DMS53 (cell line): ENCODE data around the gene PLAC1.
A peak's percentile ranks its signal among the peaks of the same experiment; 100 is the strongest.

Source experiments
- DNase-seq: peaks from one replicate; lab custom pipeline; 2025; lab: John Stamatoyannopoulos, UW

Gene PLAC1

DNA sequence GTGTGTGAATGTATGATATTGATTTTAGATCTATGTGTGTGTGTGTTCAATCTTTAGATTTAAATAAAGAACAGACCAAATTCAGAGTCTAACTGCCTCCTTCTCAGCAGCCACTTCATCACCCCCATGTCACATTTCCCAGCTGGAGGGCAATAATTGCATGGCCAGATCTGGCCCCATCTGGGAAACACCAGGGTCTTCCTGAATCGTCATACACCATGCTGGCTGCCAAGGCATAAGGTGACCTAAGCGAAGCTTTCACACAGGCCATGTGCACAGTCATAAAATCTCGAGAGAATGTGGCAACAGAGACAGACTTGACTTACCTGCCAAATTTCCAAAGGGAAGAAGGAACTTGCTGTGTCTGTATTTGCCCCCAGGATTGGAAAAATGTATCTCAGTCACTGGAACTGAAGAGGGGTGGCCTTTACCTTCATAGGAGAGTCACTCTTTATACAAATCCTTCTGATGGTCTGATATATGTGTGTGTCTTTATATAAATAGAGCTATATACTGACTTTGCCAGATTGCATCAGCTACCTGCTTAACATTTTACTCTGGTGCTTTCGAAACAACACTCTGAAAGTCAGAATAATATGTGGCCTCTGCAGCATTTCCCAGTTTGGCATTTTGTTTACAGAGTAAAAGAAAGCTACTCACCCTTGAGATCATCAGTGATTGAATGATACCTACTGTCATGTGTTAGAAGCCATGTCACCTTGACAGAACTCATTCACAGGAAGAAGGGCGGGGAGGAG is at the start of gene PLAC1:
PLAC1 (minus strand) TSS at position 470 of the 758 bp plus-strand sequence. CDS start 91,789 bp downstream, outside the sequence.
- no peak for DNase-seq

DNA sequence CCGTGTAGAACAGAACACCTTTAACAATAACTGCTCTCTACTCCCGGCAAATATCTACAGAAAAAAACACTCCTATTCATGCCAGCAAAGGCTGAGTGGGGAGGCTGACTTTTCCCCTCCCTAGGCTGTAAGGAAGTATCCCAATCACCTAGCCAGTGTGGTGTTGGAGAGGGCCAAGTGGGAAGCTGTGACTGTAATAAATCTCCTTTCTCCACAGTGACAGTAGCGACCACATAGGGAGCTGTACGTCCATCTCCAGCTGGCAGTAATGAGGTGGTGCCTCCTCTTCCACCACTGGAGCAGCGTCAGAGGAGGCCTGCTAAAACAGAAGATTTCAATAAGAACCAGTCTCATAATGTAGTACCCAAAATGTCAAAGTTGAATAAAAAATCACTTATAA is 47.9 kb upstream of the PLAC1 start:
- no peak for DNase-seq

DNA sequence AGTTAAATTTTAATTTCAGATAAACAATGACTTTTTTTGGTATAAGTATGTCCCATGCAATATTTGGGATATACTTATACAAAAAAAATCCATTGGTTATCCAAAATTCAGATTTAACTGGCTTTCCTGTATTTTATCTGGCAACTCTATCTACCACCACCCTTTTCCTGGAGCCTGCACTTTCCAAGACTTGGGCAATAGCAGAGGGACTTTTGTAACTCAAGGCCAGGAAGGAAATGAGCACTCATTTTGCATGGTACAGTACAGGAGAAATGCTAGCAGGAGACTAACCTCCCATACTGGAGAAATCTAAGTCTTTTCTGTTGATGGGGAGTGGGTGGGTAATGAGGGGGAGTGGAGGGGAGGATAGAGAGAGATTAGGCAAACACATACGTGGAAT is 37.7 kb upstream of the PLAC1 start:
- DNase-seq, result no peak

GRCh38 chrX:134694333-134695322 is 36.4 kb upstream of the PLAC1 start:
- no peak for DNase-seq

GRCh38 chrX:134693644-134694043 is 35.4 kb upstream of the PLAC1 start:
- DNase-seq, result no peak

GRCh38 chrX:134692990-134693389 is 34.7 kb upstream of the PLAC1 start:
- no peak for DNase-seq

DNA sequence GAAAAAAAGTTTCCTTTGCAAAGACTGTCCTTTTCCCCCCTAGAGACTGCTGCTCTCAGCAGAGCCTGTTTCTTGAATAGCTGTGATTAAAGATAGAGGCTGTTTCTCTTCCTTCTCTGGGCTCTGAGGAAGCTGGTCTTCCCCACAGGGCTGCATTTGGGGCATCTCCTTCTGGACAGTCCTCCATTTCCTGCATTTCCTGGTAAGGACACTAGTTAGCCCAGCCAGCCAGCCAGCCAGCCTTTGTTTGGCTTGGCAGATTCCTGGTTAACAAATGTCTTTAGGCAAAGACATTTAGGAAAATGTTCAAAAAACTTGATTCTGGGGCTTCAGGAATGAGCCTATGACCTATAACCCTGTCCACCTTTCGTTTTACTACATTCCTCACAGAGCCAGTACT is 34.0 kb upstream of the PLAC1 start:
- no peak for DNase-seq

- peak; percentile 27 for DNase-seq
These were observed 33.2 kb upstream of the PLAC1 start for GRCh38 chrX:134691453-134691852.

- DNase-seq, result no peak
These were observed 30.6 kb upstream of the PLAC1 start for GRCh38 chrX:134688839-134689238.

DNA sequence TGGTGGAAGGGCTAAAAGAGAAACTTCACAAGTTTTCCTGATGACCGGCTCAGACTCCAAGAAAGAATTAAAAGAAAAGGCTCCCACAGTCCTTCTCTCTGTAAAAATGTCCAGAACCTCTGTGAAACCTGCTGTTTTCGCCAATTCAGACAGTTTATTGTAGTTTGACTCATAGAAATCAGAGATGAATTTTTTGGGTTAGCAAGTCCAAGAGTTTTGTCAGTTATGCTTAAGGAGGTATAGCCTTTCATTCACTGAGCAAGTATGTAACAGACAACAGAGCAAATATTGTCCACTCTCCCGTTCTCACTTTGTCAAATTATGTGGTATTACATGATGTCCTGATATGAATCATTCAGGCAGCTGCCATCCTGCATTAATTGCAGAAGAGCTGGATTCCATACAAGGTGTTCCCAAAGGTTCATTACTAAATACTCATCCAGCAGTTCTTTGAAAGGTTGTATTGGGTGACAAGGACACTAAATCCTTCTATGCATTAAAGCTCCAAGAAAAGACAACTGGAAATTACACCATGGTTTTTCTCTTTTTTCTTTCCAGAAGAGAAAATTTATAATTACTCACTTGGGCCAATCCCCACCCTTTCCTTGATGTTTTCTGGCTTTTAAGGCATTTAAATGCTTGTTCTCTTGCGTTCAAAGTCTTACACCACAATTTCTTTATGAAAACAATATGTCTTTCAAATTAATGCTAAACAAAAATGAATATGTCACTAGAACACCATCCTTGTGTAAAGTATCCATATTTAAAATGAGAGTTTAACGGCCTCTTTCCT is 30.0 kb upstream of the PLAC1 start:
- no peak for DNase-seq

DNA sequence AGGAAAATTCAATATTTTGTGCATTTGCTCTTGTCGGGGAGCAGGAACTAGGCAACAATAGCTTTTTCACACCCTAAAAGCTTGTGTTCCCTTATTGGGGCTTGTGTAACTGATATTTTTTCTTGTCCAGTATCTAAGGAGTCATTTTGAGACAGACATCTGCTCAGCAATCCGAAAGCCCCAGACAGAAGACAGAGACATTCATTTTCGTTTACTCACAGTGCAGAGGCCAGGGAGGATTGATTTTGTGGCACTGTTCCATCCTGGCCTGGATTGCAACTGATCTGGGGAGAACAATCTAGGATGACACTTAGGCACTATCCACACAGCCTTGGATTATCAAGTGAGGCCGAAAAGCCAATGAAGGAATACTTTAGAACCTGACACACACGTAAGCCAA is 27.4 kb upstream of the PLAC1 start:
- DNase-seq, result no peak

DNA sequence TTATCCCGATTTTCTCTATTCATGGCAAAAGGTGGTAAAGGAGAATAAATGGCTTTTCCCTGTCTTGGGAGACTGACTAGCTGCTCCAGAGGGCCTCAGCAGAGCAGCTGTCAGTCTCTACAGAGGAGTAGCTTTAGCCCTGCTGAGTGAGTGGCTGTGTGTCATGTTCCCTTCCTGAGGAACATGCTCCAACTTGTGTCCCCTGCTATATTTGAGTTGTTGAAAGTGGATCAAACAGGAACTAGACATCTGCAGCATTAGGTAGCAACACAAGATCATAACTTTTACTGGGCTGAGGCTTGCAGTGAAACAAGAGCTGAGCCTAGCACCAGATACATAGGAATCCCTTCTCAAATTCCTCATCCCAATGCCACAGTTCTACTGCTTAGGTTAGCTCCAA is 26.7 kb upstream of the PLAC1 start:
- DNase-seq, result no peak

- peak; percentile 53 for DNase-seq
These were observed 25.2 kb upstream of the PLAC1 start for GRCh38 chrX:134683351-134684005.

DNA sequence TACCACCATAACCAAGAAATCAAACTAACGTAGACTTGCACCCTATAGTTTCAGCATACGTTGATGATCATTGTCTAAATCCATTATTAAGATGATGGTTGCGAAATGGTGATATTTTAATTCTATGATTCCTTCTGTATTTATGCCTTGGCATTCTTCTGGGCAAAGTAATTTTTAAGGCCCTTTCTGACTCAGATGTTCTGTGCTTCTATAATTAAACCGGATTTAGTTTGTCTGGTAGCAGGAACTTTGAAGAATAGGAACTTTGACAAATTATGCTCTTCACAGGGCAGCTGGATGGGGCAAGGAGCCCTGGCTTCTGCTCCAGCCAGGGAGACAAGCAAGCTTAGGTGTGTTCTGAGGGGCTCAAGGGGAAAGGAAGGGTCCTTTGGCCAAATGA is 23.8 kb upstream of the PLAC1 start:
- no peak for DNase-seq

DNA sequence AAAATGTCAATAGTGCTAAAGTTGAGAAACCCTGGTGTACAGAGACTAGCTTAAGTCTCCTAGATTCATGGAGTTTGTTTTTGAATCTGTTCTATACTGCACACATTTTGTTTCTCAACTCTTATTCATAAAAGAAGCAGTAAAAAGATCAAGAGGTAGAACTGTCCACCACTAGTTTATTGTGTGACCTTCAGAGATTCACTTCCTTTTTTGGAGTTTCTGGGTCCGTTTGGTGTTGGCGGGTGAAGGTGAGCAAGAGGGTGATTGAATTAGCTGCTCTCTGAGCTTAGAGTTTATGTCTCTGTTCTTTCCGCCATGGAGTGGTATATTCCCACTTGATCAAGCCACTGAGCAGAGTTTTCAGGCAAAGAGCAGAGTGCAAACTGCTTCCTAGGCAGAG is 21.4 kb upstream of the PLAC1 start:
- no peak for DNase-seq

- no peak for DNase-seq
These were observed 20.9 kb upstream of the PLAC1 start for GRCh38 chrX:134679221-134679620.

GRCh38 chrX:134677332-134677731 is 19.1 kb upstream of the PLAC1 start:
- no peak for DNase-seq

GRCh38 chrX:134676436-134676835 is 18.2 kb upstream of the PLAC1 start:
- DNase-seq, result no peak

GRCh38 chrX:134673123-134673522 is 14.9 kb upstream of the PLAC1 start:
- no peak for DNase-seq

GRCh38 chrX:134672101-134672500 is 13.8 kb upstream of the PLAC1 start:
- DNase-seq, result no peak

DNA sequence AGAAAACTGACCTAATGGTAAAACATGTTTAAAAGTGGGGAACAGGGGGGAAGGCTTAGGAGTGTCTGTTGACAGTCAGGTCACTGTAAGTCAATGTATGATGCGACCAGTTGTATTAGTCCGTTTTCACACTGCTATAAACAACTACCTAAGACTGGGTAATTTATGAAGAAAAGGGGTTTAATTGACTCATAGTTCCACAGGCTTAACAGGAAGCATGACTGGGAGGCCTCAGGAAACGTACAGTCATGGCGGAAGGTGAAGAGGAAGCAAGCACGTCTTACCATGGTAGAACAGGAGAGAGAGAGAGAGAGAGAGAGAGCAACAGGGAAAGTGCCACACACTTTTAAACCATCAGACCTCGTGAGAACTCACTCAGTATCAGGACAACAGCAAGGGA is 13.0 kb upstream of the PLAC1 start:
- DNase-seq, result no peak
